Glomerular endothelial cell (primary cell): ENCODE data around the gene GOLGA6L2. TPM values are rescaled to one million over a fixed set of nuclear protein-coding genes. Genes with fewer than 3 reads are reported as not detected.

ENCODE experiments used
- DNase-seq: peaks from one replicate; pipeline ENCODE4 v3.0.0-alpha.2; 2011; ENCODE audit warnings: low read depth, low spot score; ENCODE audit errors: extremely low read depth
- total RNA-seq: library from RNA; depleted of rRNA; stranded (reverse); fragments of >200 nt; gene quantifications from 2 replicates; pipeline ENCODE4 v1.2.3, GENCODE V29; 2015

GOLGA6L2 gene, protein sequence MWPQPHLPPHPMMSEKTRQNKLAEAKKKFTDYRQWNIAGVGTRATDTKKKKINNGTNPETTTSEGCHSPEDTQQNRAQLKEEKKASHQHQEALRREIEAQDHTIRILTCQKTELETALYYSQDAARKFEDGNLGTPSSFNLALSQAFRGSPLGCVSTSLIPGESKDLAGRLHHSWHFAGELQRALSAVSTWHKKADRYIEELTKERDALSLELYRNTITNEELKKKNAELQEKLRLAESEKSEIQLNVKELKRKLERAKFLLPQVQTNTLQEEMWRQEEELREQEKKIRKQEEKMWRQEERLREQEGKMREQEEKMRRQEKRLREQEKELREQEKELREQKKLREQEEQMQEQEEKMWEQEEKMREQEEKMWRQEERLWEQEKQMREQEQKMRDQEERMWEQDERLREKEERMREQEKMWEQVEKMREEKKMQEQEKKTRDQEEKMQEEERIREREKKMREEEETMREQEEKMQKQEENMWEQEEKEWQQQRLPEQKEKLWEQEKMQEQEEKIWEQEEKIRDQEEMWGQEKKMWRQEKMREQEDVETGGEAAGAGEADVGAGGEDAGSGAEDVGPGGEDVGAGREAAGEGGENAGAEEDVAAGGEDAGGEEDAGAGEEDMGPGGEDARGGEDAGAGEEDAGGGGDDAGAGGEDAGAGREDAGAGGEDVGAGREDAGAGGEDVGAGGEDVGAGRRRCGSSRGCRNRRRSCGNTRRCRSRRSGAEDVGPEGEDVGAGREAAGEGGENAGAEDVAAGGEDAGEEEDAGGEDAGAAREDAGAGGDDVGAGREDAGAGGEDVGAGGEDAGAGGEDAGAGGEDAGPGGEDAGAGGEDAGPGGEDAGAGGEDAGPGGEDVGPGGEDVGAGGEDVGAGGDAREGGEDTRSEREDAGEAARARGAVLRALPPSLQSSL
- total RNA-seq, result not detected in 2 replicates

DNA sequence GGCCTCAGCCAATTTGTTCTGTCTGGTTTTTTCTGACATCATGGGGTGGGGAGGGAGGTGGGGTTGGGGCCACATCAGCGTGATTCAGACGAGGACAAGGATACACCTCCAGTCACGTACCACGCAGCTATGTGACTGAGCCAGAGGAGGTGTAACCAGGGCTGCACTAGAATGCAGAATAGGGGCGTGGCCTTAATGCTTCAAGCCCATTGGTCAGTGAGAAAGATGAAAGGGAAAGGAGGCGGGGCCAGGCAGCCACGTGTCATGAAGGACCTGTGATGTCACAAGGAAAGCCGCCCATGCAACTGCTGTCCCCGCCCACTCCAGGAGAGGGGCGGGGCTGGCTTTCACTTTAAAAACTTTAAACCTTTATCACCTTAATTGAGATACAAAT is at the start of gene GOLGA6L2:
GOLGA6L2 (minus strand) TSS at position 137 of the 394 bp plus-strand sequence; CDS start at position 75, 62 bp downstream.
- no peak for DNase-seq

DNA sequence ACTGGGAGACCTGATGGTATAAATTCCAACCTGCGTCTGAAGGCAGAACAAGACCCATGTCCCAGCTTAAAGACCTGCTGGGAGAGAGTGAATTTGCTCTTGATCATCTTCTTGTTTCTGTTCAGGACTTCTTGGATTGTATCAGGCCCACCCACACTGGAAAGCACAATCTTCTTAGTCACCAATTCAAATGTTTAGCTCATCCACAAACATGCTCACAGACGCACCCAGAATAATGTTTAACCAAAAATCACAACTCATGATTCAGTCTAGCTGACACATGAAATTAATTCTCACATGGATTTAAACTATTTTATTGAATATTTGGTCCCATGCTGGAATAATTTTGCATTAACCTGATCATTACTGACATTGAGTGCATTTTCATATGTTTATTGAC is 37.8 kb upstream of the GOLGA6L2 start:
- no peak for DNase-seq

DNA sequence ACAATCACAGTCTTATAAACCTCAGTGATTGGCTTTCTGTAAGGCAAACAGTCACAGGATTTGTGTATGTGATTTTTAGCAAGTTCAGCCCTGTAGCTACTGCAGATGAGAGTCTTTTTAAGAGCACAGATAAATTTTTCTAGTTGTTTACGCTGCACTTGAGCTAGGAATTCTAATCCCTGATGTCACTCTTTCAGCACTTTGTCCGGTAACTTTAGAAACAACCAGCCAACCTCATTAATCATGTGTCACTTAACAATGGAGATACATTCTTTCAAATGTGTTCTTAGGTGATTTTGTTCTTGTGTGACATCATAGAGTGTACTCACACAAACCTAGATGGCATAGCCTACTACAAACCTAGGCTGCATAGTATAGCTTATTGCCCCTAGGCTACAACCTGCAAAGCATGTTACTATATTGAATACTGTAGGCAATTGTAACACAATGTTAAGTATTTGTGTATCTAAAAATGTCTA is 36.8 kb upstream of the GOLGA6L2 start:
- no peak for DNase-seq

DNA sequence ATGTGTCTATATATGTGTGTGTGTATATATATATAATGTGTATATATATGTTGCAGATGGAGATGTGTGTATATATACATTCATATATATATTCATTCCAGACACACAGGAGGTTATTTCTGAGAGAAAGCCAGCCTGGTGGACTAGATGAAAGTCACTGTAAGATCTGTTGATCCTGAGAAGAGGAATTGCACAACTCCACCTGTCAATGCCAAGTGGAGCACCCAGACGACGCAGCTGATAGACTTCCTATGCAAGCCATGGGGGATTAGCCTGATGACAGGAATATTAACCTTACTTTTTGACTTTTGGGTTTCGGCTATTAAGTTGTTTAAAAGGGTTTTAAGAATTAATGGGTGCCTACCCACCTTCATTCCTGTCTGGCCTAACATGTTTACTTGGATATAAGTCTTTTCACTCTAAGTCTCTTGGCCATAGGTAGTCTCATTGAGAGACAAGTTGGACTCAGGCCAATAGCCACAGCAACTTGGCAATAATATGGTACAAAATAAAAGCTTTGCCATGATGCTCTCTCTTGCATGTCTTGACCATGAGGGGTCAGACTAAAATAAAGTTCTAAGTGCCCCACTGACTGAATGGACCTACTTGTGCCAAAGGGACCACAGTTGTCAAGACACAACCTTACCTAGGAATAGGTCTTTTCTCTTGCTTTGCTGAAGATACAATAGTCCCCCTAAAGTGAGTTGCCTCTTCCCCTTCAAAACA is 35.9 kb upstream of the GOLGA6L2 start:
- no peak for DNase-seq

DNA sequence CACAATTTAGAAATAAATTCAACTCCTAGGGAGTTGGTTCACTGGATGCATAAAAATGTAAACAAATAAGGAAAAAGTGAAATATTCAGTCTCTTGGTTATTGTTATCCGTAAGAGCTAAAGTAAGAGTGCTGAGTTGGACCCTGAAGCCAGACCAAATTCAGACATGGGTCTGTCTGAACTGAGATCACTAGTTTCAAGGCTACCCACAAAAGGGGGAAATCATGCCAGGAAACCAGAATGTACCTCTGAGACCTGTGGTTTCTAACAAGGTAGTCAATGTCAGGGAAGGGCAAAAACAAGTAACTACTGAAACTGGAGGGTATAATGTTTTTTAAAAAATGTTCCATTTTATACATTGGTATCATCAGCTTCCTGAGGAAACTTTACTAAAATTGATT is 35.2 kb upstream of the GOLGA6L2 start:
- no peak for DNase-seq

DNA sequence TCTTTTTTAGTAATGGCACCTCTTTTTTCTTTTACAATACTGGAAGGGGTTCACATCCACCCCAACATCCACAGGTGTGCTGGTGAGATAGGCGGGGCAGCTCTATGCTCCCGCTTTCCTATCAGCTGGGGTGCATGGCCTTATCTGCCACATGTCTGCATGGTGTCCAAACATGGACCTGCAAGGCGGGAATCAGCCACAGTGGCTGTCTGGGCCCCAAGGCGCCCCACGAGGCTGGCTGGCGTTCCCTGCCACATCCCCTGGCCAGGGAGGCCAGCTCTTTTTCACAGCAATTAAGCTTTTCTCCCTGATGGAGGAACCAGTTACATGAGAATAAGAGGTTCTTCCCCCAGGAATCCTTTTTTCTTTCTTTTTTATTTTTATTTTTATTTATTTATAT is 30.9 kb upstream of the GOLGA6L2 start:
- DNase-seq, result no peak

DNA sequence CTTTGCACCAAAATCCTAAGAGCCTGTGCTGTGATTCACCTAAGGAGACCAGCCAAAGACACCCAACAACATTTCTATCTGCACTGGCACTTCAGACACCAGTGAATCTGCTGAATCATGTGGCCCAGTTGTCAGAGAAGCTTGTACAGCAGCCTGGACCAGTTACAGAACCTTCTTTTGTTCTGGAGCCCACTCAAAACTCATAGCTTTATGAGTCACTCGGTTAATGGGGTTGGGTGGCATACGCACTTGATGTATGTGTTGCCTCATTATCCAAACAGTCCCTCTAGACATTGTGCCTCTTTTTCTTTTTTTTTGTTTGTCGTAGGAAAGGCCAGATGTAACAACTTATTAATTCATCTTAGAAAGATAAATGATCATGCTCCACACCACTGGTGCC is 25.6 kb upstream of the GOLGA6L2 start:
- DNase-seq, result no peak

DNA sequence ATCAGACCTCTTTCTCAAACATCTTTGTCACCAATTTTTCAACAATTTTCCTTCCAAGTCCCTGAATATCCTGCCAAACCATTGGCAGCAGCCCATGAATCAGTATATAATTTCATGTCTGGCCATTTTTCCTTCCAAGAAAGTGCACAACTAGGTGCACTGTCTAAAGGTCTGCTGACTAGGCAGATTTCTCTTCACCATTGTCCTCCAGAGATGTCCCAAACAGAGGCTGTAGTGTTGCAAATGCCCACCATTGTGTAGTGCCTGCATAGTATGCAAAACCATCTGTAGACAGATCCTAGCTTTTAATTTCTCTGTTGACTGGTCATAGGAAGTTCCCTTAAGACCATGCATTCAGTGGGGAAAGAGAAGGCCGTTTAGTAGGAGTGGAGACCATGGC is 25.0 kb upstream of the GOLGA6L2 start:
- no peak for DNase-seq

DNA sequence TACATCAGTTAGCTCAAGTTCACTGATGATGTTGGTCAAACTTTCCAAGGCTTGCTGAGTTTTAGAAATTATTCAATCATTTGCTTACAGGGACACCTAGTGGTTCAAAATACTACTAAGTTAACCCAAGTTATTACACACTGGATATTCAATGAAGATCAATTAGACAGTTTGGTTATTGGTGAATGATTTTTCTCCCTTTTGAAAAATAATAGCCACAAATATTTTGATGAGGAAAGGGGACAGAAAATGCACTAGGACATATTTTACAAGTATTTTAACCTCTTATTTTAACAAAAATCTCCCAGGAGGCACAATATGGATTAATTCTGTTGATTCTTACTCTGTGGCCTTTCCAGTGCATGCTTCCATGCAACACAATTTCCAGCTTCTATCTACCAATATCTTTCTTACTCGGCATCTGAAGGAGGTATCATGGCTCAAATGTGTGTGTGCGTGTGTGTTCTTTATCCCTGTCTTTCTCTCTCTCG is 20.1 kb upstream of the GOLGA6L2 start:
- peak; percentile 18 for DNase-seq

DNA sequence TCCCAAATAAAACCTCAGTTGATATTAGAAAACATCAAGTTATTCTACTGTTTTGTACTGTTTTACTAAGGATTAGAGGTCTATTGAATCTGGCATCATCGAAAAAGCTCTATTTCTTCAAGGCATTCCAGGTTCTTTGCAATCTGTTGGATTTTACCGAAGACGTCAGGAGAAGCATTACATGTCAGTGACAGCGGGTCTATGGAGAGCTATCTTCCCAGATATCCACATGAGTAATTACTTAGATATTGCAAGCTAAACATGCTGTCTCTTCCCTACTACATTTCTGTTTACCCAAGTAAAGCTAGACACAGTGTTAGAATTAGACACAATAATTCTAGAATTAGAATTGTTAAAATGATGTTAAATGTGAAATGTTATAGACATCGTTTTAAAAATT is 10.8 kb upstream of the GOLGA6L2 start:
- DNase-seq, result no peak

DNA sequence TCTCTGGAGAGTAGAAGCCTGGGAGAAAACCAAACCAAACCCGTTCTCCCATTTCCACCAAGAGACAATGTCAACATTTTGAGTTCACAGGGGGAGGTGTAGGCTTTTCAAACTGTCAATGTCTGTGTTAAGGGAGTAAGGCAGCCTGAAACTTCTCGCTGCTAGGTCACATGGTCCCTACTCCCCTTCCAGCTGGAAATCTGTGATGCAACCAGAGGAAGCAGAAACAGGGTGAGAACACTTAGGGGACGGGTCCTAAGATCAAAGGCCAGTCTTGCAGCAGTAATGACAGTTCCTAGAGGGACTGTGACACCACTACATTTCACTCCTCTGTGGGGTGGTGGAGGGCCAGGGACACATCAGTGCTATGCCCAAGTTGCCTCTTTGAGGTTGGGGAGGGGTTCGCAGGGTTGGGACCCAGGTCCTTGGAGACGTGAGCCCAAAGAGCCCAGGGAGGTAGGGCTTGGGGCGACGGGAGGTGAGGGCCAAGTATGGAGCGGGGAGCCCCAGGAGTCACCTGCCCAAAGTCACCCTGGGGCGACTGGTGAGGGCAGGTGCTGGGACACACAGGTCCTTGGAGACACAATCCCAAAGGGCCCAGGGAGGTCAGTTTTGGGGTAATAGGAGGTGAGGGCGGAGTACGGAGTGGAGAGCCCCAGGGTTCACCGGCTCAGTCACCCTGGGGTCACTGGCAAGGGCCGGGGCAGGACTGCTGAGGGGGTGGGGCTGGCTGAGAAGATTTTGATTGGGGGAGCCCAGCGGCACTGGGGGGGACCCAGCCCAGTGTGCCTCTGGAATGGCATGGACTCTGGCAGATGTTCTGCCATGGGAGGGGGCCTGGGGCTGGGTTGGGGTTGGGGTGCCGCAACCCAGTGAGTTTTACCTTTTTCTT is 582 bp downstream of the GOLGA6L2 start:
- DNase-seq, result no peak

DNA sequence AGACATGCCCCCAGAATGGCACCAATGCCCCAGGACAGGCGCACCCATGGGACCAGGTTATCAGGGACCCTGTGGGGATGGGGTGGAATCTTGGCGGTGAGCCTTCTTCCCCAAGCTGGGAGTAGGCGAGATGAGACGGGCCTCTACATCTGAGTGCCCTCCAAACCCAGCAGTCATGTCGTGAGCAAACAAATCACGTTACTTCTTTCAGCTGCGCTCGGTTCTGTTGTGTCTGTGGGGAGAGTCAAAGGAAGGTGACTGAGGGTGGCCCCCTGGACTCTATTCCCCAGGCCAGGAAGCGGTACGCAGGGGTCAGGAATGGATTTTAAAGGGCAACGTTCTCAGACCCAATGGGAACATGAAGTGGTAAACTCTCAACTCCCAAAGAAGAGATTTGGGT is 2.8 kb downstream of the GOLGA6L2 start:
- DNase-seq, result no peak

DNA sequence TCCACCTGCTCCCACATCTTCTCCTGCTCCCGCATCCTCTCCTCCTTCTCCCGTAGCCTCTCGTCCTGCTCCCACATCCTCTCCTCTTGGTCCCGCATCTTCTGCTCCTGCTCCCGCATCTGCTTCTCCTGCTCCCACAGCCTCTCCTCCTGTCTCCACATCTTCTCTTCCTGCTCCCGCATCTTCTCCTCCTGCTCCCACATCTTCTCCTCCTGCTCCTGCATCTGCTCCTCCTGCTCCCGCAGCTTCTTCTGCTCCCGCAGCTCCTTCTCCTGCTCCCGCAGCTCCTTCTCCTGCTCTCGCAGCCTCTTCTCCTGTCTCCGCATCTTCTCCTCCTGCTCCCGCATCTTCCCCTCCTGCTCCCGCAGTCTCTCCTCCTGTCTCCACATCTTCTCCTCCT is 5.8 kb downstream of the GOLGA6L2 start:
- no peak for DNase-seq

DNA sequence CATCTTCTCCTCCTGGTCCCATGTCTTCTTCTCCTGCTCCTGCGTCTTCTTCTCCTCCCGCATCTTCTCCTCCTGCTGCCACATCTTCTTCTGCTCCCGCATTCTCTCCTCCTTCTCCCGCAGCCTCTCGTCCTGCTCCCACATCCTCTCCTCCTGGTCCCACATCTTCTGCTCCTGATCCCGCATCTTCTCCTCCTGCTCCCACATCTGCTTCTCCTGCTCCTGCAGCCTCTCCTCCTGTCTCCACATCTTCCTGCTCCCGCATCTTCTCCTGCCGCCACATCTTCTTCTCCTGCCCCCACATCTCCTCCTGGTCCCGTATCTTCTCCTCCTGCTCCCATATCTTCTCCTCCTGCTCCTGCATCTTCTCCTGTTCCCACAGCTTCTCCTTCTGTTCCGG is 6.4 kb downstream of the GOLGA6L2 start:
- no peak for DNase-seq

DNA sequence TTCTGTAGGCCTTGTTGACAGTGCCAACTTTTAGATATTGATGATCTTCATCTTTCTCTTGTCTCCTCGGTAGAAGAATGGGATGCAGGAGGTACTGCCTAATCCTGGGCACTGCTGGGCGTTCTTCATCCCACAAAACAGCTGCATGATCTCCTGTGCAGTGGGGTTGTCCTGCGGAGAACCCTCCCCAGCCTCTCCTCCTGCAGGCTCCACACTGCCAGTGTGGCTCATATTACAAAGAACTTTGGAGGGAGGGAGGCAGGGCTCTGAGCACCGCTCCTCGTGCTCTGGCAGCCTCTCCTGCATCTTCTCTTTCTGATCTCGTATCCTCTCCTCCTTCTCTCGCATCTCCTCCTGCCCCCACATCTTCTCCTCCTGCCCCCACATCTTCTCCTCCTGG is 7.5 kb downstream of the GOLGA6L2 start:
- DNase-seq, result no peak

DNA sequence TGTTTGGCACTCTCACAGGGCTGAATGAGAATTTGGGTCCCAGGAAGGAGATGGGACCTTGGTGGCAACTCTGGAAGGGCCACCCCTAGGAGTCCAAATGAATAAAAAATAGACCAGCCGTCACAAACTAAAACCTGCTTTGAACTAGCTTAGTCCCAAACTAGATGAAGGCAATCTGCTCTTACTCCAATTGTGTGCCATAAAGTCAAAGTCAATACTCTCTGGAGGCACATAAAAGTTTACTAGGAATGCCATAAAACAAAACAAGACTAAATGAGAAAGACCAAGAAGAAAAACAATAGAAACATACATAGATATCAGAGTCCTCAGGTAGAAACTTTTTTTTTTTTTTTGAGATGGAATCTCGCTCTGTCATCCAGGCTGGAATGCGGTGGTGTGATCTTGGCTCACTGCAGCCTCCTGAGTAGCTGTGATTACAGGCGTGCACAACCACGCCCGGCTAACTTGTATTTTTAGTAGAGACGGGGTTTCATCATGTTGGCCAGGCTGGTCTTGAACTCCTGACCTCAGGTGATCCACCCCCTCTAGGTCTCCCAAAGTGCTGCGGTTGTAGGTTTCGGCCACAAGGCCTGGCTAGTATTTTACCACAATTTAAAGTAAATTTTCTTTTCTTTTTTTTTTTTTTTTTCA is 8.1 kb downstream of the GOLGA6L2 start:
- DNase-seq, result no peak

DNA sequence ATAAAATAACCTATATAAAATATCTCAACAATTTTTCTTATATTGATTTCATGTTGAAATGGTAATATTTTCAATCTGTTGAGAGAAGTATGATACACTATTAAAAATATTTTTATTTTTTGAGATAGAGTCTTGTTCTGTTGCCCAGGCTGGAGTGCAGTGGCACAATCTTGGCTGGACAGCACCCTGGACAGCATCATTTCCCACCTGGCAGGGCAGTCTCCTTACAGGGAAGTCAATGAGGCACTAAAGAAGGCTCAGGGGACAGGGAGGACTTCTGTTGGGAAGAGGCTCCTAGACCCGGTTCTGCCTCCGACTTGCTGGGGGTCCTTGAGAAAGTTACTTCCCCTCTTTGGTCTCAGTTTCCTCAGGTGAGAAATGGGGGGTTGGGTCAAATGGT is 9.4 kb downstream of the GOLGA6L2 start:
- no peak for DNase-seq

DNA sequence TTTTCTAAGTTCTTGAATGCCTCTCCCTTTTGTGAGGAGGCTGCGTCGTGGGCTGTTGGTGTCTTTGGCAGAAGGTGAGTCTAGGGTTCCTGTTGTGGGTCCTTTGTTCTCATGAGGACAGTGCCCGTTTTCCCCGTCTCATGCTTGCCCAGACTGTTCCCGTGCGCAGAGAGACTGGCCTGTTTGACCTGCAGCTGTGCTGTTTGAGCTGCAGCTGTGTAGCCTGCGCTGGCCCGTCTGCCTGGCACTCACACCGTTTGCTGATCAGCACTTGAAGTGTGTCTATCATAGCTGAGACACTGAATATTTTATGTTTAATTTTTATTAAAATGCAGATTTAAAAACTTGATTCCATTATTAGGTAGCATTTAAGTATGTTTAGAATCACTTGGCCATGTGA is 9.9 kb downstream of the GOLGA6L2 start:
- DNase-seq, result no peak

DNA sequence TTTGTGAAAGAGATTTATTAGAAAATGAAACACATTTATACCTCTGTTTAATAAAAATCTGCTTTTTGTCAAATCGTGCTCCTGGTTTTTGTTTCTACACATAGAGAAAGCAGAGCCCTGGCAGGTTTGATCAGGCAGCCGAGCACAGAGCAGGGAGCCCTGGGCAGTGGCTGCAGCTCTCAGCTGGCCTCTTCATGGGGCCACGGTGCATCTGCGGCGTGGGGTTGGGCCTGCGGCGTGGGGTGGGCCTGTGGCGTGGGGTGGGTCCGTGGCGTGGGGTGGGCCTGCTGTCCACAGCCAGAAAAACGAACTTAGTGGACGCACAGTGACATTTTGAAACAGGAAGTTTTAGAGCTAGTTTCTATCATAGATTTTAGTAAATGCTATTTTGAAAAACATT is 10.6 kb downstream of the GOLGA6L2 start:
- no peak for DNase-seq
